Measurements from ENCODE around the gene MFSD2B.
"Not testable (repeated sequence)": the region's sequence is repeated elsewhere in the genome, so short reads cannot be mapped to it uniquely, and the experiment has no call there.

MFSD2B gene

DNA sequence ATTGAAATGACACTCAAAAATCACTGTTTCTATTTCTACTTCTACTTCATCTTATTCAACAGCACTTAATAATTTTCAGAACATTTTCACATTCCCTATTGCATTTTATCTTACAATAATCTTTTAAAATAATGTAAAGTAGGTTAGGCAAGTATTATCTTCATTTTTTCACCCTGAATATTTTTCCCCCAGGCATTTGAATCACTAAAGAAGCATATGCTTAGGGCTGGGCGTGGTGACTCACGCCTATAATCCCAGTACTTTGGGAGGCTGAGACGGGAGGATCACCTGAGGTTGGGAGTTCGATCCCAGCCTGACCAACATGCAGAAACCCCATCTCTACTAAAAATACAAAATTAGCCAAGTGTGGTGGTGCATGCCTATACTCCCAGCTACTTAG is 30.6 kb downstream of the MFSD2B start:
- Histone ChIP-seq H2BK5ac (ENCODE audit: low read depth, low read length, poor library complexity, severe bottlenecking) (no peak overlapping the region), H2BK12ac (ENCODE audit: low read length in 2 of 2) (no peak overlapping the region), H3K4ac (ENCODE audit: low read depth in 1 of 2, low read length in 2 of 2) (no peak overlapping the region), H3K4me1 (ENCODE audit: control insufficient read depth, insufficient read depth, low read depth, low read length) (no peaks in the 10 kb centered on the region), H4K8ac (ENCODE audit: low read length) (no peak overlapping the region), H3K27me3 (ENCODE audit: control insufficient read depth in 1 of 2, insufficient read depth in 1 of 2, low read length in 2 of 2) (no peaks in the 10 kb centered on the region), H3K4me2 (ENCODE audit: low read length, poor library complexity, severe bottlenecking) (no peak overlapping the region), H3K4me3 (ENCODE audit: insufficient read depth in 1 of 2, low read depth in 1 of 2, low read length in 2 of 2) (no peak overlapping the region), H3K79me1 (replicated peaks; ENCODE audit: low read length, poor library complexity, severe bottlenecking) (peaks cover 10% of the 10 kb centered on the region), H2BK15ac (ENCODE audit: low read depth, poor library complexity, severe bottlenecking) (no peak overlapping the region), H2AK5ac (ENCODE audit: low read length, severe bottlenecking) (no peak overlapping the region), H3K9me3 (ENCODE audit: control insufficient read depth, low read length) (no peaks in the 10 kb centered on the region), H2AFZ (ENCODE audit: low read depth, low read length) (no peak overlapping the region), H3K18ac (ENCODE audit: low read depth in 1 of 2, low read length in 2 of 2) (no peak overlapping the region), H3K36me3 (ENCODE audit: control insufficient read depth in 1 of 2, insufficient read depth in 2 of 2, low read depth in 1 of 2, low read length in 2 of 2) (peaks cover 8 to 32% of the 10 kb centered on the region in 2 experiments), H2BK120ac (ENCODE audit: low read depth, low read length) (no peak overlapping the region), H3K9ac (ENCODE audit: low read length) (no peak overlapping the region), H3K23ac (ENCODE audit: low read length in 2 of 2) (no peak overlapping the region), H4K91ac (ENCODE audit: low read length) (no peak overlapping the region), H3K27ac (ENCODE audit: low read length, poor library complexity, severe bottlenecking) (no peak overlapping the region), H3K14ac (ENCODE audit: low read length in 2 of 2) (no peak overlapping the region)
- no peak for DNase-seq
- 100% methylated on average over 3 of the region's 4 CpGs for WGBS

DNA sequence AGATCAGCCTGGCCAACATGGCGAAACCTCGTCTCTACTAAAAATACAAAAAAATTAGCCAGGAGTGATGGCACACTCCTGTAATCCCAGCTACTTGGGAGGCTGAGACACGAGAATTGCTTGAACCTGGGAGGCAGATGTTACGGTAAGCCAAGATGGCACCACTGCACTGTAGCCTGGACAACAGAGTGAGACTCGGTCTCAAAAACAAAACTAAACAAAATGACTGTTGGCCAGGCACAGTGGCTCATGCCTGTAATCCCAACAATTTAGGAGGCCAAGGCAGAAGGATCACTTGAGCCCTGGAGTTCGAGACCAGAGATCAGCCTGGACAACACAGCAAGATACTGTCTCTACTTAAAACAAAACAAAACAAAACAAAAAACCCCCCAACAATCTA is 33.2 kb downstream of the MFSD2B start:
- Histone ChIP-seq H3K79me1 (replicated peaks; ENCODE audit: low read length, poor library complexity, severe bottlenecking) (peaks cover 17% of the 10 kb centered on the region), H3K36me3 (ENCODE audit: control insufficient read depth in 1 of 2, insufficient read depth in 2 of 2, low read depth in 1 of 2, low read length in 2 of 2) (peaks cover 8 to 13% of the 10 kb centered on the region in 2 experiments)
- not testable (repeated sequence) for H3K14ac ChIP-seq (ENCODE audit: low read length in 2 of 2); H2BK12ac ChIP-seq (ENCODE audit: low read length in 2 of 2); H3K4me2 ChIP-seq (ENCODE audit: low read length, poor library complexity, severe bottlenecking); H3K9me3 ChIP-seq (ENCODE audit: control insufficient read depth, low read length); H3K4me1 ChIP-seq (ENCODE audit: control insufficient read depth, insufficient read depth, low read depth, low read length); H3K23ac ChIP-seq (ENCODE audit: low read length in 2 of 2); H2AK5ac ChIP-seq (ENCODE audit: low read length, severe bottlenecking); H2BK15ac ChIP-seq (ENCODE audit: low read depth, poor library complexity, severe bottlenecking); H2BK120ac ChIP-seq (ENCODE audit: low read depth, low read length); H3K9ac ChIP-seq (ENCODE audit: low read length); H3K4ac ChIP-seq (ENCODE audit: low read depth in 1 of 2, low read length in 2 of 2); H4K91ac ChIP-seq (ENCODE audit: low read length); H2AFZ ChIP-seq (ENCODE audit: low read depth, low read length); H3K4me3 ChIP-seq (ENCODE audit: insufficient read depth in 1 of 2, low read depth in 1 of 2, low read length in 2 of 2); H4K8ac ChIP-seq (ENCODE audit: low read length); H3K18ac ChIP-seq (ENCODE audit: low read depth in 1 of 2, low read length in 2 of 2); H3K27me3 ChIP-seq (ENCODE audit: control insufficient read depth in 1 of 2, insufficient read depth in 1 of 2, low read length in 2 of 2); H3K27ac ChIP-seq (ENCODE audit: low read length, poor library complexity, severe bottlenecking); H2BK5ac ChIP-seq (ENCODE audit: low read depth, low read length, poor library complexity, severe bottlenecking); DNase-seq
- 100% methylated on average over 5 of the region's 6 CpGs for WGBS

GRCh38 chr2:24045511-24046508 is 35.9 kb downstream of the MFSD2B start:
- no peak overlapping the region for H2AFZ ChIP-seq (ENCODE audit: low read depth, low read length)
- H3K9me3 ChIP-seq (ENCODE audit: control insufficient read depth, low read length), result no peaks in the 10 kb centered on the region
- H3K9ac ChIP-seq (ENCODE audit: low read length), result peak overlapping the region; percentile 87
- no peak overlapping the region for H3K18ac ChIP-seq (ENCODE audit: low read depth in 1 of 2, low read length in 2 of 2)
- no peaks in the 10 kb centered on the region for H3K36me3 ChIP-seq (ENCODE audit: control insufficient read depth in 1 of 2, insufficient read depth in 2 of 2, low read depth in 1 of 2, low read length in 2 of 2)
- 89% methylated on average over 8 of the region's 11 CpGs for WGBS
- H3K14ac ChIP-seq (ENCODE audit: low read length in 2 of 2), result no peak overlapping the region
- no peaks in the 10 kb centered on the region for H3K27me3 ChIP-seq (ENCODE audit: control insufficient read depth in 1 of 2, insufficient read depth in 1 of 2, low read length in 2 of 2)
- peaks cover 6% of the 10 kb centered on the region for H3K4me1 ChIP-seq (ENCODE audit: control insufficient read depth, insufficient read depth, low read depth, low read length)
- peaks cover 11% of the 10 kb centered on the region for H3K79me1 ChIP-seq (replicated peaks; ENCODE audit: low read length, poor library complexity, severe bottlenecking)
- H4K8ac ChIP-seq (ENCODE audit: low read length), result no peak overlapping the region
- no peak overlapping the region for H4K91ac ChIP-seq (ENCODE audit: low read length)
- peak overlapping the region in 1 of 2 experiments; percentile 95 for H3K4me3 ChIP-seq (ENCODE audit: insufficient read depth in 1 of 2, low read depth in 1 of 2, low read length in 2 of 2)
- H2BK15ac ChIP-seq (ENCODE audit: low read depth, poor library complexity, severe bottlenecking), result no peak overlapping the region
- no peak overlapping the region for H2BK5ac ChIP-seq (ENCODE audit: low read depth, low read length, poor library complexity, severe bottlenecking)
- H3K4me2 ChIP-seq (ENCODE audit: low read length, poor library complexity, severe bottlenecking), result peak overlapping the region; percentile 19
- no peak overlapping the region for H3K4ac ChIP-seq (ENCODE audit: low read depth in 1 of 2, low read length in 2 of 2)
- no peak overlapping the region for H2BK12ac ChIP-seq (ENCODE audit: low read length in 2 of 2)
- H3K23ac ChIP-seq (ENCODE audit: low read length in 2 of 2), result no peak overlapping the region
- H2BK120ac ChIP-seq (ENCODE audit: low read depth, low read length), result no peak overlapping the region
- DNase-seq, result no peak
- no peak overlapping the region for H2AK5ac ChIP-seq (ENCODE audit: low read length, severe bottlenecking)
- H3K27ac ChIP-seq (ENCODE audit: low read length, poor library complexity, severe bottlenecking), result no peak overlapping the region

DNA sequence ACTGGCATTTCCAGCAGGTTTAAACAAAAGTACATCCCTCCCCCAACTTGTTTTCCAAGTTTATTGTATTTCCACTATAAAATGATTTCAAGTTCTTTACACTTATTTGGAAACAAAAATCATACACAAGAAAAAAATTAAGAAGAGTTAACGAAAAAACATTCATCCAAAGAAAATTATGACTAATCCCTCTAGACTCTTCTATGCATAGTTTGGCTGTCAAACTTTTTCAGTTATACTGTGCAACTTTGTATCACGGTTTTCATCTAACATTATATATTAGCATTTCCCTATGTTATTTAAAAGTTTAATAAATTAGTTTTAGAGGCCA is 36.7 kb downstream of the MFSD2B start:
- Histone ChIP-seq H2BK120ac (ENCODE audit: low read depth, low read length) (no peak overlapping the region), H2BK15ac (ENCODE audit: low read depth, poor library complexity, severe bottlenecking) (no peak overlapping the region), H3K18ac (ENCODE audit: low read depth in 1 of 2, low read length in 2 of 2) (no peak overlapping the region), H3K4me1 (ENCODE audit: control insufficient read depth, insufficient read depth, low read depth, low read length) (peaks cover 6% of the 10 kb centered on the region), H3K14ac (ENCODE audit: low read length in 2 of 2) (no peak overlapping the region), H3K4me2 (ENCODE audit: low read length, poor library complexity, severe bottlenecking) (peak overlapping the region; percentile 87), H2BK12ac (ENCODE audit: low read length in 2 of 2) (no peak overlapping the region), H3K9ac (ENCODE audit: low read length) (peak overlapping the region; percentile 87), H2BK5ac (ENCODE audit: low read depth, low read length, poor library complexity, severe bottlenecking) (no peak overlapping the region), H3K27me3 (ENCODE audit: control insufficient read depth in 1 of 2, insufficient read depth in 1 of 2, low read length in 2 of 2) (no peaks in the 10 kb centered on the region), H3K4ac (ENCODE audit: low read depth in 1 of 2, low read length in 2 of 2) (no peak overlapping the region), H2AK5ac (ENCODE audit: low read length, severe bottlenecking) (no peak overlapping the region), H3K9me3 (ENCODE audit: control insufficient read depth, low read length) (no peaks in the 10 kb centered on the region), H2AFZ (ENCODE audit: low read depth, low read length) (no peak overlapping the region), H3K36me3 (ENCODE audit: control insufficient read depth in 1 of 2, insufficient read depth in 2 of 2, low read depth in 1 of 2, low read length in 2 of 2) (no peaks in the 10 kb centered on the region), H3K23ac (ENCODE audit: low read length in 2 of 2) (no peak overlapping the region), H3K79me1 (replicated peaks; ENCODE audit: low read length, poor library complexity, severe bottlenecking) (peaks cover 11% of the 10 kb centered on the region), H3K4me3 (ENCODE audit: insufficient read depth in 1 of 2, low read depth in 1 of 2, low read length in 2 of 2) (peak overlapping the region in 1 of 2 experiments; percentile 95), H3K27ac (ENCODE audit: low read length, poor library complexity, severe bottlenecking) (no peak overlapping the region), H4K91ac (ENCODE audit: low read length) (no peak overlapping the region), H4K8ac (ENCODE audit: low read length) (no peak overlapping the region)
- WGBS, result 0% methylated on average over 1 of the region's 2 CpGs
- no peak for DNase-seq

All from mesenchymal stem cell (in vitro differentiated cells and primary cell).